Measurements from ENCODE around the gene ADGRA3. TPM values are rescaled to one million over a fixed set of nuclear protein-coding genes. Genes with fewer than 3 reads are reported as not detected.

ADGRA3 gene
- total RNA-seq, 2 donors from 2014 or later, result 51.8 to 54.9 TPM

- no peak overlapping the region for H3K27ac Mint-ChIP-seq
- TF ChIP-seq, protein P1, sequence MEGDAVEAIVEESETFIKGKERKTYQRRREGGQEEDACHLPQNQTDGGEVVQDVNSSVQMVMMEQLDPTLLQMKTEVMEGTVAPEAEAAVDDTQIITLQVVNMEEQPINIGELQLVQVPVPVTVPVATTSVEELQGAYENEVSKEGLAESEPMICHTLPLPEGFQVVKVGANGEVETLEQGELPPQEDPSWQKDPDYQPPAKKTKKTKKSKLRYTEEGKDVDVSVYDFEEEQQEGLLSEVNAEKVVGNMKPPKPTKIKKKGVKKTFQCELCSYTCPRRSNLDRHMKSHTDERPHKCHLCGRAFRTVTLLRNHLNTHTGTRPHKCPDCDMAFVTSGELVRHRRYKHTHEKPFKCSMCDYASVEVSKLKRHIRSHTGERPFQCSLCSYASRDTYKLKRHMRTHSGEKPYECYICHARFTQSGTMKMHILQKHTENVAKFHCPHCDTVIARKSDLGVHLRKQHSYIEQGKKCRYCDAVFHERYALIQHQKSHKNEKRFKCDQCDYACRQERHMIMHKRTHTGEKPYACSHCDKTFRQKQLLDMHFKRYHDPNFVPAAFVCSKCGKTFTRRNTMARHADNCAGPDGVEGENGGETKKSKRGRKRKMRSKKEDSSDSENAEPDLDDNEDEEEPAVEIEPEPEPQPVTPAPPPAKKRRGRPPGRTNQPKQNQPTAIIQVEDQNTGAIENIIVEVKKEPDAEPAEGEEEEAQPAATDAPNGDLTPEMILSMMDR (conservative IDR thresholded peaks at IDR 0.05), result no peak
- H3K4me3 ChIP-seq (ENCODE audit: low read length), result no peak overlapping the region
- no peak for DNase-seq
- peaks cover 25% of the 10 kb centered on the region for H3K36me3 ChIP-seq (ENCODE audit: control insufficient read depth, insufficient read depth, low read length)
- H3K4me3 Mint-ChIP-seq, result no peak overlapping the region
- no peaks in the 10 kb centered on the region for H3K4me1 ChIP-seq (ENCODE audit: control insufficient read depth, insufficient read depth, low read length)
- H3K9me3 ChIP-seq (ENCODE audit: control insufficient read depth, low read length), result no peaks in the 10 kb centered on the region
- peaks cover 2% of the 10 kb centered on the region for H3K4me1 Mint-ChIP-seq
- H3K36me3 Mint-ChIP-seq (ENCODE audit: low read depth), result peaks cover 35% of the 10 kb centered on the region
- no peak overlapping the region for H3K27ac ChIP-seq (ENCODE audit: low read depth, low read length)
- no peaks in the 10 kb centered on the region for H3K27me3 ChIP-seq (ENCODE audit: control insufficient read depth, insufficient read depth, low read length, poor library complexity, severe bottlenecking)
- 95 to 97% methylated on average over 4 to 5 of the region's 5 CpGs for WGBS, 2 experiments (ENCODE audit: insufficient coverage in 1 of 2, insufficient read length in 1 of 2)
- H3K9ac ChIP-seq (ENCODE audit: extremely low read depth, low read length, poor library complexity, severe bottlenecking), result no peak overlapping the region
- no peaks in the 10 kb centered on the region for H3K9me3 Mint-ChIP-seq
- H3K27me3 Mint-ChIP-seq (ENCODE audit: insufficient read depth), result no peaks in the 10 kb centered on the region
These were observed 49.9 kb downstream of the ADGRA3 start for GRCh38 chr4:22465996-22466395.

DNA sequence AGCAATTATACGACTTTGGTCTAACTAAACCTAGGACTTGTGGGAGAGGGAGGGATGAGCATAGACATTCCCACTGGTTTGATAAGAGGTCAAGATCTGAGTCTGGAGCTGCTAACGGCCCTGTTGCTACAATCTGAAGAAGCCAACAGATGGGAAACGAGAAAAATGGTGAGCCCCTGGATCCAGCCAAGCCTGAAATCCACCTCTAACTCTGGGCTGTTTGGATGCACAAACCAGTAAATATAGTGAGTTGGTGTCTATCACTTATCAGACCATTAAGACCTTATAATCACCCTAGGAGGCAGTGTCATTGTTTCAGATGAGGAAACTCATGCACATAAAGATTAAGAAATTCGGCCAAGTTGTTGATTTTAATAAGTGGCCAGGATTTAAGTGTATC, 50.5 kb downstream of the ADGRA3 start:
- H3K4me3 Mint-ChIP-seq, result no peak overlapping the region
- H3K9ac ChIP-seq (ENCODE audit: extremely low read depth, low read length, poor library complexity, severe bottlenecking), result no peak overlapping the region
- no peak overlapping the region for H3K27ac Mint-ChIP-seq
- no peaks in the 10 kb centered on the region for H3K27me3 ChIP-seq (ENCODE audit: control insufficient read depth, insufficient read depth, low read length, poor library complexity, severe bottlenecking)
- H3K27ac ChIP-seq (ENCODE audit: low read depth, low read length), result no peak overlapping the region
- no peak for DNase-seq
- WGBS, 2 experiments (ENCODE audit: insufficient coverage in 1 of 2, insufficient read length in 1 of 2), result 92 to 100% methylated on average over 4 of the region's 4 CpGs
- peaks cover 32% of the 10 kb centered on the region for H3K36me3 Mint-ChIP-seq (ENCODE audit: low read depth)
- H3K4me1 Mint-ChIP-seq, result peaks cover 5% of the 10 kb centered on the region
- no peaks in the 10 kb centered on the region for H3K4me1 ChIP-seq (ENCODE audit: control insufficient read depth, insufficient read depth, low read length)
- TF ChIP-seq, protein P1 (conservative IDR thresholded peaks at IDR 0.05), result no peak
- no peaks in the 10 kb centered on the region for H3K9me3 Mint-ChIP-seq
- no peaks in the 10 kb centered on the region for H3K9me3 ChIP-seq (ENCODE audit: control insufficient read depth, low read length)
- H3K27me3 Mint-ChIP-seq (ENCODE audit: insufficient read depth), result no peaks in the 10 kb centered on the region
- H3K36me3 ChIP-seq (ENCODE audit: control insufficient read depth, insufficient read depth, low read length), result peaks cover 21% of the 10 kb centered on the region
- H3K4me3 ChIP-seq (ENCODE audit: low read length), result no peak overlapping the region

GRCh38 chr4:22463179-22463578, 52.7 kb downstream of the ADGRA3 start:
- WGBS, 2 experiments (ENCODE audit: insufficient coverage in 1 of 2, insufficient read length in 1 of 2), result 91% methylated on average over 4 to 5 of the region's 5 CpGs
- Mint-ChIP-seq H3K27ac (no peak overlapping the region), H3K27me3 (ENCODE audit: insufficient read depth) (no peaks in the 10 kb centered on the region), H3K4me1 (peaks cover 25% of the 10 kb centered on the region), H3K4me3 (no peak overlapping the region), H3K9me3 (no peaks in the 10 kb centered on the region), H3K36me3 (ENCODE audit: low read depth) (peaks cover 19% of the 10 kb centered on the region)
- Histone ChIP-seq H3K9ac (ENCODE audit: extremely low read depth, low read length, poor library complexity, severe bottlenecking) (no peak overlapping the region), H3K27ac (ENCODE audit: low read depth, low read length) (no peak overlapping the region), H3K4me3 (ENCODE audit: low read length) (no peak overlapping the region), H3K27me3 (ENCODE audit: control insufficient read depth, insufficient read depth, low read length, poor library complexity, severe bottlenecking) (no peaks in the 10 kb centered on the region), H3K4me1 (ENCODE audit: control insufficient read depth, insufficient read depth, low read length) (peaks cover under 1% of the 10 kb centered on the region), H3K36me3 (ENCODE audit: control insufficient read depth, insufficient read depth, low read length) (peaks cover 13% of the 10 kb centered on the region), H3K9me3 (ENCODE audit: control insufficient read depth, low read length) (no peaks in the 10 kb centered on the region)
- TF ChIP-seq, protein P1 (conservative IDR thresholded peaks at IDR 0.05), result peak; percentile 44
- DNase-seq, result peak; percentile 54
